GM12873 (cell line): ENCODE results near the gene LRIG1.
A peak's percentile ranks its signal among the peaks of the same experiment; 100 is the strongest.

Source experiments
- TF ChIP-seq, protein P1 (sequence below): IDR thresholded peaks from 2 replicates; pipeline ENCODE4 v1.5.1; 2012; ENCODE audit warnings: low read depth, mild to moderate bottlenecking, moderate library complexity, low read length, control low read depth; ENCODE audit not compliant: insufficient read depth; ENCODE audit errors: missing control alignments

LRIG1 gene, protein sequence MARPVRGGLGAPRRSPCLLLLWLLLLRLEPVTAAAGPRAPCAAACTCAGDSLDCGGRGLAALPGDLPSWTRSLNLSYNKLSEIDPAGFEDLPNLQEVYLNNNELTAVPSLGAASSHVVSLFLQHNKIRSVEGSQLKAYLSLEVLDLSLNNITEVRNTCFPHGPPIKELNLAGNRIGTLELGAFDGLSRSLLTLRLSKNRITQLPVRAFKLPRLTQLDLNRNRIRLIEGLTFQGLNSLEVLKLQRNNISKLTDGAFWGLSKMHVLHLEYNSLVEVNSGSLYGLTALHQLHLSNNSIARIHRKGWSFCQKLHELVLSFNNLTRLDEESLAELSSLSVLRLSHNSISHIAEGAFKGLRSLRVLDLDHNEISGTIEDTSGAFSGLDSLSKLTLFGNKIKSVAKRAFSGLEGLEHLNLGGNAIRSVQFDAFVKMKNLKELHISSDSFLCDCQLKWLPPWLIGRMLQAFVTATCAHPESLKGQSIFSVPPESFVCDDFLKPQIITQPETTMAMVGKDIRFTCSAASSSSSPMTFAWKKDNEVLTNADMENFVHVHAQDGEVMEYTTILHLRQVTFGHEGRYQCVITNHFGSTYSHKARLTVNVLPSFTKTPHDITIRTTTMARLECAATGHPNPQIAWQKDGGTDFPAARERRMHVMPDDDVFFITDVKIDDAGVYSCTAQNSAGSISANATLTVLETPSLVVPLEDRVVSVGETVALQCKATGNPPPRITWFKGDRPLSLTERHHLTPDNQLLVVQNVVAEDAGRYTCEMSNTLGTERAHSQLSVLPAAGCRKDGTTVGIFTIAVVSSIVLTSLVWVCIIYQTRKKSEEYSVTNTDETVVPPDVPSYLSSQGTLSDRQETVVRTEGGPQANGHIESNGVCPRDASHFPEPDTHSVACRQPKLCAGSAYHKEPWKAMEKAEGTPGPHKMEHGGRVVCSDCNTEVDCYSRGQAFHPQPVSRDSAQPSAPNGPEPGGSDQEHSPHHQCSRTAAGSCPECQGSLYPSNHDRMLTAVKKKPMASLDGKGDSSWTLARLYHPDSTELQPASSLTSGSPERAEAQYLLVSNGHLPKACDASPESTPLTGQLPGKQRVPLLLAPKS

DNA sequence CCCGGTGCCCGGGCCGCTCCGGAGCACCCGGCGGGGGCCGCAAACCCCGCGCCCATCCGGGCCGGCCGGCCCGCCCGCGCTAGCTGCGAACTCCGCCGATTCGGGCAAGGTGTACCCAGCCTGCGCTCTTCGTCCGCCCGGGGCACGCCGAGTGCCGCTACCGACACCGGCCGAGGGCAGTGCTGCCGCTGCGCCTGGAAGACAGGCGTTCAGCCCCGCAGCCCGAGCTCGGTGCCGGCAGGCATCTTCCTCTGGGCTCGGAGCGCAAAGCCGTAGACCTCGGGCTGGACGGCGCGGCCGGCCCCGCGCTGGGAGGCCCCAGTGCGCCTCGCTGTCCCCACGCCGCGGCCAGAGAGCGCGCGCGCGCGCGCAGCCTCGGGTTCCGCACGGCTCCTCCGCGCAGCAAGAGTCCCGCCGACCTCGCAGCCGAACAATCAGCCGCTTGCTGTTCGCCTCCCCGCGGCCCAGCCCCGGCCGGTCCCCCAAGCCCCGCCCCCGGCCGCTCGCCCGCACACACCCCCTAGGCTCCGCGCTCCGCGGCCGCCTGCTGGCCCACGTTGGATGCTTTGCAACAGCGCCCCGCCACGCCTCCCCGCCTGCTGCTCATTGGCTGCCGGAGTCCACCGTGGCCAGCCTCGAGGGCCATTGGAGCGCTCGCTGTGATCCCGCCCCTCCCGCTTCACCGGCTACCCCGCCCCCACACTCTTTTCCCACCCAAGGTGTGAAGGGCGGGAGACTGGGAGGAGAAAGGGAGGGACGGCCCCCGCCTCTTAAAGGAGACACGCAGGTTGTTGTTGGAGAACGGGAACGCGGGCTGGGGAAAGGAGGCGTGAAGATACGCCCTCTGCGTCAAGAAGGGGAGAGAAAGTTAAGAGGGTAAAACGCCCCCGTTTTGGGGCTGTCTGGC lies at the start of gene LRIG1:
Gene LRIG1, minus strand, starts transcription at position 447 of the 907 bp plus-strand sequence. CDS start 615 bp downstream, outside the sequence.
- TF ChIP-seq, protein P1, sequence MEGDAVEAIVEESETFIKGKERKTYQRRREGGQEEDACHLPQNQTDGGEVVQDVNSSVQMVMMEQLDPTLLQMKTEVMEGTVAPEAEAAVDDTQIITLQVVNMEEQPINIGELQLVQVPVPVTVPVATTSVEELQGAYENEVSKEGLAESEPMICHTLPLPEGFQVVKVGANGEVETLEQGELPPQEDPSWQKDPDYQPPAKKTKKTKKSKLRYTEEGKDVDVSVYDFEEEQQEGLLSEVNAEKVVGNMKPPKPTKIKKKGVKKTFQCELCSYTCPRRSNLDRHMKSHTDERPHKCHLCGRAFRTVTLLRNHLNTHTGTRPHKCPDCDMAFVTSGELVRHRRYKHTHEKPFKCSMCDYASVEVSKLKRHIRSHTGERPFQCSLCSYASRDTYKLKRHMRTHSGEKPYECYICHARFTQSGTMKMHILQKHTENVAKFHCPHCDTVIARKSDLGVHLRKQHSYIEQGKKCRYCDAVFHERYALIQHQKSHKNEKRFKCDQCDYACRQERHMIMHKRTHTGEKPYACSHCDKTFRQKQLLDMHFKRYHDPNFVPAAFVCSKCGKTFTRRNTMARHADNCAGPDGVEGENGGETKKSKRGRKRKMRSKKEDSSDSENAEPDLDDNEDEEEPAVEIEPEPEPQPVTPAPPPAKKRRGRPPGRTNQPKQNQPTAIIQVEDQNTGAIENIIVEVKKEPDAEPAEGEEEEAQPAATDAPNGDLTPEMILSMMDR, result peak; percentile 5

DNA sequence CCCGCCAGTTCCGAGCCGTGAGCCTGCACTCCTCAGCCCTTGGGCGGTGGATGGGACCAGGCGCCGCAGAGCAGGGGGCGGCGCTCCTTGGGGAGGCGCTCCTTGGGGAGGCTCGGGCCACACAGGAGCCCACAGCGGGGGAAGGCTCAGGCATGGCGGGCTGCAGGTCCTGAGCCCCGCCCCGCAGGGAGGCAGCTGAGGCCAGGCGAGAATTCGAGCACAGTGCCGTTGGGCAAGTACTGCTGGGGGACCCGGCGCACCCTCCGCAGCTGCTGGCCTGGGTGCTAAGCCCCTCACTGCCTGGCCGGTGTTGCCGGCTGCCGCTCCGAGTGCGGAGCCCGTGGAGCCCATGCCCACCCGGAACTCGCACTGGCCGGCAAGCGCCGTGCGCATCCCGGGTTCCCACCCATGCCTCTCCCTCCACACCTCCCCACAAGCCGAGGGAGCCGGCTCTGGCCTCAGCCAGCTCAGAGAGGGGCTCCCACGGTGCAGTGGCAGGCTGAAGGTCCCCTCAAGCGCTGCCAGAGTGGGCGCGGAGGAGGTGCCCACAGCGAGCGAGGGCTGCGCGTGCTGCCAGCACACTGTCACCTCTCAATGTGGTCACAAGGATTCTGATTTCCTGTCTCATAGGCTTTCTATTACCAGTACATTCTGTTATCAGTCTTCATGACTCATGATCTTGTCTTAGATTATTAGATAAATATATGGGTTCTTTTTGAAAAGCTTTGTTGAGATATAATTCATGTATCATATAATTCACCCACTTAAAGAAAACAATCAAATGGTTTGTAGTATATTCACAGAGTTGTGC lies 44.0 kb upstream of the LRIG1 start:
- TF ChIP-seq, protein P1, result no peak

DNA sequence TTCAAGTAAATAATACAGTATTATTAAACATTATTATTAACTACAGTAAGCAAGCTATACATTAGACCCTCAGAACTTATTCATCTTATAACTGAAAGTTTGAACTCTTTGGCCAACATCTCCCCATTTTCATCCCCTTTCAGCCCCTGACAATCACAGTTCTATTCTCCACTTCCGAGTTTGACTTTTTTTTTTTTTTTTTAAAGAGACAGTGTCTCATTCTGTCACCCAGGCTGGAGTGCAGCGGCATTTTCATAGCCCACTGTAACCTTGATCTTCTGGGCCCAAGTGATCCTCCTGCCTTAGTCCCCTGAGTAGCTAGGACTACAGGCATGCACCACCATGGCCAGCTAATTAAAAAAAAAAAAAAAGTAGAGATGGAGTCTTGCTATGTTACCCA lies 41.3 kb upstream of the LRIG1 start:
- TF ChIP-seq, protein P1, result no peak

DNA sequence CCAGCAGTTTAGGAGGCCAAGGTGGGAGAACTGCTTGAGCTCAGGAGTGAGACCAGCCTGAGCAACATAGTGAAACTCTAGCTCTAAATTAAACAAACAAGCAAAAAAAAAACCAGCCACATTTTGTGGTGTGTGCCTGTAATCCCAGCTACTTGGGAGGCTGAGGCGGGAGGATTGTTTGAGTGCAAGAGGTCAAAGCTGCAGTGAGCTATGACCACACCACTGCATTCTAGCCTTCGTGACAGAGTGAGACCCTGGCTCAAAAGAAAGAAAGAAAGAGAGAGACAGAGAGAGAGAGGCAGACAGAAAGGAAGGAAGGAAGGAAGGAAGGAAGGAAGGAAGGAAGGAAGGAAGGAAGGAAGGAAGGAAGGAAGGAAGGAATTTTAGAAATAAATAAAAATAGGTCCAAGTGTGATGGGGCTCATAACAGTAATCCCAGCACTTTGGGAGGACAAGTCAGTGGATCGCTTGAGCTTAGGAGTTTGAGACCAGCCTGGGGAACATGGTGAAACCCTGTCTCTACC lies 38.7 kb upstream of the LRIG1 start:
- TF ChIP-seq, protein P1, result no peak

DNA sequence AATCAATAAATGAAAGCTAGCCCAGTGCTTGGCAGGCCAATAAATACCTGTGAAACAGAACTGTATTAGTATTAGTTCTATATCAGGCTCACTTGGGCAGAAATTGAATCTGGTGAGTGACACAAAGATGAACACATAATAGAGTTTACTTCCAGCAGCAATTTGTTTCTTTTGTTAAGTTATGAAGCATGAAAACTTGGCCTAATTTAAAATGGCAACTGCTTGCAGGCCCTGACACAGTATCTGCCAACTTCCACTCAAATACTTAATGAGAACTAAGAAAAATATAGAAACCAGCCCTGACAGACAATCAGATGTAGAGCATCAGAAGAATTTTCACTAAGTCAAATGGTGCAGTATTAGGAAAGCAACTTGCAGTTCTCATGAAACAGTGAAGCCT lies 37.6 kb upstream of the LRIG1 start:
- TF ChIP-seq, protein P1, result no peak

DNA sequence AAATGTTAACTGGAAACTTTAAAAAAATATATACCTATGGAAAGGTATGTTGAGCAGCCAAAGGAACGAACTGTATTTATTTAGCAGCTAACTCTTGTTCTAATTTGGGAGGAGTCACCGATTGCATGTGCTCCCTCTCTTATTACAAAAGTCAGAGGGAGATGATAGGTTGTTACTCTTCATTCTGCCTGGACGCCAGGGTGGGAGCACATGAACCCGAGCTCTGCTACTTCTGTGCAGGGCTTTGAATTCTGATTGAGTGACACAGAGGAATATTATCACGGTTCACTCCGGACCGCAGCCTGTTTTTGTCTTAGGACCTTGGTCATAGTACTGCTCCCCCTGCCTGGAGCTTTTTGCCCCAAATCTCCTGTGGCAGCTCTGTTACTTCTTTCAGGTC lies 36.9 kb upstream of the LRIG1 start:
- TF ChIP-seq, protein P1, result no peak
